SK-N-SH treated with all-trans-retinoic acid at 6 μM for 48 hours (cell line): ENCODE measurements around the gene CRISPLD2.

Experiments used
- ATAC-seq: fragments of 200-7000 bp; cut with Tn5 transposase; 3 replicates; pipeline ENCODE4 v1.9.1; 2020; ENCODE audit warnings: mild to moderate bottlenecking, moderate library complexity
- ARNTL ChIP-seq: fragments of 450-650 bp; formaldehyde crosslinking; IDR thresholded peaks from 2 replicates; pipeline ENCODE4 v1.5.0; 2020; ENCODE audit warnings: low read depth, mild to moderate bottlenecking, moderate library complexity, borderline replicate concordance
- BACH2 ChIP-seq: fragments of 250-450 bp; sonication (Bioruptor Pico); IDR thresholded peaks from 2 replicates; pipeline ENCODE4 v1.9.0; 2021; ENCODE audit warnings: mild to moderate bottlenecking, borderline replicate concordance
- CSDC2 ChIP-seq: fragments of 250-450 bp; sonication (Bioruptor Pico); IDR thresholded peaks from 2 replicates; pipeline ENCODE4 v1.5.0; 2020; ENCODE audit warnings: mild to moderate bottlenecking, moderate library complexity
- GLIS3 ChIP-seq: fragments of 250-450 bp; sonication (Bioruptor Pico); IDR thresholded peaks from 2 replicates; pipeline ENCODE4 v1.5.0; 2020; ENCODE audit warnings: mild to moderate bottlenecking, moderate library complexity
- ISL1 ChIP-seq: fragments of 250-450 bp; sonication (Bioruptor Pico); IDR thresholded peaks from 2 replicates; pipeline ENCODE4 v2.1.2; 2022; ENCODE audit warnings: mild to moderate bottlenecking, moderate library complexity
- PPARA ChIP-seq: fragments of 250-450 bp; sonication (Bioruptor Pico); IDR thresholded peaks from 2 replicates; pipeline ENCODE4 v1.5.0; 2020; ENCODE audit warnings: mild to moderate bottlenecking, borderline replicate concordance
- RARB ChIP-seq: fragments of 250-450 bp; sonication (Bioruptor Pico); IDR thresholded peaks from 2 replicates; pipeline ENCODE4 v1.8.0; 2021; ENCODE audit warnings: mild to moderate bottlenecking, moderate library complexity
- SNAI2 ChIP-seq: fragments of 250-450 bp; sonication (Bioruptor Pico); IDR thresholded peaks from 2 replicates; pipeline ENCODE4 v1.5.0; 2020; ENCODE audit warnings: mild to moderate bottlenecking, moderate library complexity
- TCF4 ChIP-seq: fragments of 250-450 bp; sonication (Bioruptor Pico); IDR thresholded peaks from 2 replicates; pipeline ENCODE4 v1.8.0; 2021; ENCODE audit warnings: mild to moderate bottlenecking, moderate library complexity, borderline replicate concordance
- TOX ChIP-seq: fragments of 250-450 bp; sonication (Bioruptor Pico); IDR thresholded peaks from 2 replicates; pipeline ENCODE4 v1.8.0; 2021; ENCODE audit warnings: mild to moderate bottlenecking, moderate library complexity, borderline replicate concordance
- ZFP3 ChIP-seq: fragments of 250-450 bp; sonication (Bioruptor Pico); IDR thresholded peaks from 2 replicates; pipeline ENCODE4 v1.5.0; 2020; ENCODE audit warnings: mild to moderate bottlenecking, moderate library complexity
- ZFP30 ChIP-seq: fragments of 450-650 bp; formaldehyde crosslinking; IDR thresholded peaks from 2 replicates; pipeline ENCODE4 v1.5.0; 2022; ENCODE audit warnings: mild to moderate bottlenecking, moderate library complexity
- ZNF565 ChIP-seq: fragments of 450-650 bp; formaldehyde crosslinking; conservative IDR thresholded peaks from 2 replicates; pipeline ENCODE4 v1.5.0; 2020; ENCODE audit warnings: low read depth, mild to moderate bottlenecking, moderate library complexity
- ZNF70 ChIP-seq: fragments of 450-650 bp; formaldehyde crosslinking; IDR thresholded peaks from 2 replicates; pipeline ENCODE4 v1.5.0; 2020; ENCODE audit warnings: mild to moderate bottlenecking, moderate library complexity
- ZNF8 ChIP-seq: fragments of 450-650 bp; formaldehyde crosslinking; IDR thresholded peaks from 2 replicates; pipeline ENCODE4 v1.5.0; 2020; ENCODE audit warnings: mild to moderate bottlenecking, moderate library complexity
- TF ChIP-seq, protein P1 (sequence below): fragments of 250-450 bp; sonication (Bioruptor Pico); IDR thresholded peaks from 2 replicates; pipeline ENCODE4 v1.8.0; 2021; ENCODE audit warnings: low read depth, mild to moderate bottlenecking, moderate library complexity, borderline replicate concordance
- TF ChIP-seq, protein P2 (sequence below): fragments of 250-450 bp; sonication (Bioruptor Pico); IDR thresholded peaks from 2 replicates; pipeline ENCODE4 v1.5.1; 2021; ENCODE audit warnings: mild to moderate bottlenecking, moderate library complexity
- TF ChIP-seq, protein P3 (sequence below): fragments of 250-450 bp; sonication (Bioruptor Pico); IDR thresholded peaks from 2 replicates; pipeline ENCODE4 v1.5.0; 2020; ENCODE audit warnings: mild to moderate bottlenecking, moderate library complexity

CRISPLD2 gene

DNA sequence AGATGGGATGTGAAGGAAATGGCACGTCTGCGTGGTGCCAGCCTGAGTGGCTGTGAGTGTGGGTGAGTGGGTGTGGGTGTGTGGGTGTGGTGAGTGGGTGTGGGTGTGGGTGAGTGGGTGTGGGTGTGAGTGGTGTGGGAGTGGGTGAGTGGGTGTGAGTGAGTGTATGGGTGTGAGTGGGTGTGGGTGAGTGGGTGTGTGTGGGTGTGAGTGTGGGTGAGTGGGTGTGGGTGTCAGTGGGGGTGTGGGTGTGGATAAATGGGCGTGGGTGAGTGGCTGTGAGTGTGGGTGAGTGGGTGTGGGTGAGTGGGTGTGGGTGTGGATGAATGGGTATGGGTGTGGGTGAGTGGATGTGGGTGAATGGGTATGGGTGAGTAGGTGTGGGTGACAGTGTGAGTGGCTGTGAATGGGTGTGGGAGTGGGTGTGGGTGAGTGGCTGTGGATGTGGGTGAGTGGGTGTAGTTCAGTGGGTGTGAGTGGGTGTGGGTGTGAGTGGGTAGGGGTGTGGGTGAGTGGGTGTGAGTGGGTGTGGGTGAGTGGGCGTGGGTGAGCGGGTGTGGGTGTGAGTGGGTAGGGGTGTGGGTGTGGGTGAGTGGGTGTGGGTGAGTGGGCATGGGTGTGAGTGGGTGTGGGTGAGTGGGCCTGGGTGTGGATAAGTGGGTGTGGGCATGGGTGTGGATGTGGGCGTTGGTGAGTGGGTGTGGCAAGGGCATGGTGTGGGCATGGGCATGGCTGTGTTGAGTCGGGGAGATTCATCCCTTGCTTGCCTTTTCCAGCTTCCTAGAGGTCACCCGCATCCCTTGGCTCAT lies 110.7 kb downstream of the CRISPLD2 start:
- TF ChIP-seq TOX (no peak), ZFP3 (CRISPR knock-in tag) (no peak), ARNTL (no peak), RARB (no peak), ZNF8 (CRISPR knock-in tag) (no peak), TCF4 (CRISPR knock-in tag) (no peak), CSDC2 (CRISPR knock-in tag) (no peak)
- TF ChIP-seq, protein P1, sequence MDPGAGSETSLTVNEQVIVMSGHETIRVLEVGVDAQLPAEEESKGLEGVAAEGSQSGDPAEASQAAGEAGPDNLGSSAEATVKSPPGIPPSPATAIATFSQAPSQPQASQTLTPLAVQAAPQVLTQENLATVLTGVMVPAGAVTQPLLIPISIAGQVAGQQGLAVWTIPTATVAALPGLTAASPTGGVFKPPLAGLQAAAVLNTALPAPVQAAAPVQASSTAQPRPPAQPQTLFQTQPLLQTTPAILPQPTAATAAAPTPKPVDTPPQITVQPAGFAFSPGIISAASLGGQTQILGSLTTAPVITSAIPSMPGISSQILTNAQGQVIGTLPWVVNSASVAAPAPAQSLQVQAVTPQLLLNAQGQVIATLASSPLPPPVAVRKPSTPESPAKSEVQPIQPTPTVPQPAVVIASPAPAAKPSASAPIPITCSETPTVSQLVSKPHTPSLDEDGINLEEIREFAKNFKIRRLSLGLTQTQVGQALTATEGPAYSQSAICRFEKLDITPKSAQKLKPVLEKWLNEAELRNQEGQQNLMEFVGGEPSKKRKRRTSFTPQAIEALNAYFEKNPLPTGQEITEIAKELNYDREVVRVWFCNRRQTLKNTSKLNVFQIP: no peak
- no peak for ATAC-seq

DNA sequence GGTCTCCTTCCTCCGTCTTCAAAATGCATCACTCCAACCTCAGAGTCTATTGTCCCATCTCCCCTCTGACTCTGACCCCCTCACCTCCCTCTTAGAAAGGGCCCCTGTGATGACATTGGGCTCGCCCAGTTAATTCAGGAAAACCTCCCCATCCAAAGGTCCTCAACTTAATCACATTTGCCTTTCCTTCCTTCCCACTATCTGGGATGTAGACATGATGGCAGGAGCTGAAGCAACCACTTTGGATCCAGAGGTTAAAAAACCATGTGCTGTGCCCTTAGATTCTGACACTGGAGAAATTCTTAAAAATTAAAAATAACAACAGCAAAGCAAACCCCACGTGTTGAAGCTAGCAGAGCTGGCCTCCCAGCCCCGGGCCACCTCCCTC lies 111.3 kb downstream of the CRISPLD2 start:
- no peak for TF ChIP-seq ZFP3 (CRISPR knock-in tag)
- TF ChIP-seq SNAI2: no peak
- no peak for TF ChIP-seq RARB
- TF ChIP-seq ZNF8 (CRISPR knock-in tag): no peak
- TF ChIP-seq, protein P1: no peak
- ATAC-seq: no peak

DNA sequence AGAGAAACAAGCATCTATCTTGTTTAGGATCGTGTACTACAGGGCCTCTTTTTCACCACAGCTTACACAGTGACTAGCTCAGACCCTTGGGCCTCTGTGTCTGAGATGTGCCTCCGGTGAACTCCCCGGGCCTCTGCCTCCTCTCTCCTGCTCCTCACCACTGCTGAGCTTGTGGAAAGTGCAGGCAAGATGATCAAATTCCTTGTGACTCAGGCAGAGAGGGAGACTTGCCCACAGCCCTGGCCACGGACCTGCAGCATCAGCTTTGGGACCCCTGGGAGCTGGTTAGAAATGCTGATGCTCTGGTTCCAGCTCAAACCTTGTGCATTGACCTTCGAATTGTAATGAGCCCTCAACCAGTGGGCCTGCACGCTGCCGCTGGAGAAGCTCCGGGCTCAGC lies 111.7 kb downstream of the CRISPLD2 start:
- TF ChIP-seq, protein P2, sequence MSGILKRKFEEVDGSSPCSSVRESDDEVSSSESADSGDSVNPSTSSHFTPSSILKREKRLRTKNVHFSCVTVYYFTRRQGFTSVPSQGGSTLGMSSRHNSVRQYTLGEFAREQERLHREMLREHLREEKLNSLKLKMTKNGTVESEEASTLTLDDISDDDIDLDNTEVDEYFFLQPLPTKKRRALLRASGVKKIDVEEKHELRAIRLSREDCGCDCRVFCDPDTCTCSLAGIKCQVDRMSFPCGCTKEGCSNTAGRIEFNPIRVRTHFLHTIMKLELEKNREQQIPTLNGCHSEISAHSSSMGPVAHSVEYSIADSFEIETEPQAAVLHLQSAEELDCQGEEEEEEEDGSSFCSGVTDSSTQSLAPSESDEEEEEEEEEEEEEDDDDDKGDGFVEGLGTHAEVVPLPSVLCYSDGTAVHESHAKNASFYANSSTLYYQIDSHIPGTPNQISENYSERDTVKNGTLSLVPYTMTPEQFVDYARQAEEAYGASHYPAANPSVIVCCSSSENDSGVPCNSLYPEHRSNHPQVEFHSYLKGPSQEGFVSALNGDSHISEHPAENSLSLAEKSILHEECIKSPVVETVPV: no peak
- TF ChIP-seq CSDC2 (CRISPR knock-in tag): no peak
- no peak for TF ChIP-seq ZFP3 (CRISPR knock-in tag)
- no peak for TF ChIP-seq ZNF70 (CRISPR knock-in tag)
- no peak for TF ChIP-seq TCF4 (CRISPR knock-in tag)
- no peak for TF ChIP-seq ZFP30 (CRISPR knock-in tag)
- no peak for TF ChIP-seq RARB
- TF ChIP-seq BACH2 (CRISPR knock-in tag): no peak
- no peak for TF ChIP-seq TOX
- TF ChIP-seq ISL1 (CRISPR knock-in tag): no peak
- TF ChIP-seq, protein P3, sequence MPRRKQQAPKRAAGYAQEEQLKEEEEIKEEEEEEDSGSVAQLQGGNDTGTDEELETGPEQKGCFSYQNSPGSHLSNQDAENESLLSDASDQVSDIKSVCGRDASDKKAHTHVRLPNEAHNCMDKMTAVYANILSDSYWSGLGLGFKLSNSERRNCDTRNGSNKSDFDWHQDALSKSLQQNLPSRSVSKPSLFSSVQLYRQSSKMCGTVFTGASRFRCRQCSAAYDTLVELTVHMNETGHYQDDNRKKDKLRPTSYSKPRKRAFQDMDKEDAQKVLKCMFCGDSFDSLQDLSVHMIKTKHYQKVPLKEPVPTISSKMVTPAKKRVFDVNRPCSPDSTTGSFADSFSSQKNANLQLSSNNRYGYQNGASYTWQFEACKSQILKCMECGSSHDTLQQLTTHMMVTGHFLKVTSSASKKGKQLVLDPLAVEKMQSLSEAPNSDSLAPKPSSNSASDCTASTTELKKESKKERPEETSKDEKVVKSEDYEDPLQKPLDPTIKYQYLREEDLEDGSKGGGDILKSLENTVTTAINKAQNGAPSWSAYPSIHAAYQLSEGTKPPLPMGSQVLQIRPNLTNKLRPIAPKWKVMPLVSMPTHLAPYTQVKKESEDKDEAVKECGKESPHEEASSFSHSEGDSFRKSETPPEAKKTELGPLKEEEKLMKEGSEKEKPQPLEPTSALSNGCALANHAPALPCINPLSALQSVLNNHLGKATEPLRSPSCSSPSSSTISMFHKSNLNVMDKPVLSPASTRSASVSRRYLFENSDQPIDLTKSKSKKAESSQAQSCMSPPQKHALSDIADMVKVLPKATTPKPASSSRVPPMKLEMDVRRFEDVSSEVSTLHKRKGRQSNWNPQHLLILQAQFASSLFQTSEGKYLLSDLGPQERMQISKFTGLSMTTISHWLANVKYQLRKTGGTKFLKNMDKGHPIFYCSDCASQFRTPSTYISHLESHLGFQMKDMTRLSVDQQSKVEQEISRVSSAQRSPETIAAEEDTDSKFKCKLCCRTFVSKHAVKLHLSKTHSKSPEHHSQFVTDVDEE (CRISPR knock-in tag): no peak

DNA sequence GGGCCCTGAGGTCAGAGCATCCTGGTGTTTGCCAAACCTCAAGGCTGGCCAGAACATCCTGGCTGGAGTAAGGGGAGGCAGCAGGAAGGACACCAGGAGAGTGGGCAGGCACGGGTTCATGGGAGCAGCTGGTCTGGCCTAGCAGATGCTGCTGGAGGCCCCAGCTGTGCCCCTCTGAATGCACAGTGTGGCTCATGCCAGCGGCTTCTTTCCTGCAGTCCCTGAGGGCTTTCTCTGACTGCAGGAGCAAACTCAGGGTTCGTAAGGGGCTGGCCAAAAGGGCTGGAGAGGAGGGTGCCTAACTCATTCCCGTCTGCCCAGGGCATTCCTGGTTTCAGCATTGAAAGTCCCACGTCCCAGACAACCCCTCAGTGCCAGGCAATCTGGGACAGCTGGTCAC lies 112.9 kb downstream of the CRISPLD2 start:
- TF ChIP-seq ZNF565 (no peak), ZNF8 (CRISPR knock-in tag) (no peak), GLIS3 (no peak), PPARA (CRISPR knock-in tag) (no peak)
- TF ChIP-seq, protein P2: no peak
- TF ChIP-seq, all 23 proteins: peak for 0
- no peak for ATAC-seq

More for the DNA sequence above, 111.7 kb downstream of the CRISPLD2 start:
- no peak for ATAC-seq
